Keratinocyte (primary cell): ENCODE data around the gene NTSR1. TPM values are rescaled to one million over a fixed set of nuclear protein-coding genes. Genes with fewer than 3 reads are reported as not detected.

Source experiments
- DNase-seq: peaks from one replicate; pipeline ENCODE4 v3.0.0-alpha.2; 2011; ENCODE audit warnings: low read depth, missing footprints, low spot score
- FAIRE-seq: peaks from 2 replicates; lab custom pipeline; 2011; peaks lifted over from hg19 to GRCh38; lab: Jason Lieb, UNC
- H2AFZ ChIP-seq: 2 replicates; pipeline ENCODE4 v1.6.0; 2012; ENCODE audit warnings: low read length, control low read depth, inconsistent platforms; ENCODE audit not compliant: control insufficient read depth
- H3K27ac ChIP-seq: 2 replicates; pipeline ENCODE4 v1.5.1; 2011; ENCODE audit warnings: low read length; ENCODE audit not compliant: control insufficient read depth, insufficient read depth
- H3K27me3 ChIP-seq: 3 replicates; pipeline ENCODE4 v1.6.0; 2011; ENCODE audit warnings: low read length; ENCODE audit not compliant: control insufficient read depth, insufficient read depth; ENCODE audit errors: extremely low read depth
- H3K36me3 ChIP-seq, 2 experiments: 2 replicates in 1 of 2; 3 replicates in 1 of 2; pipeline ENCODE4 v1.5.1; 2011; ENCODE audit warnings: low read length in 2 of 2, mild to moderate bottlenecking in 1 of 2; ENCODE audit not compliant: control insufficient read depth in 2 of 2, insufficient read depth in 2 of 2; ENCODE audit errors: extremely low read depth in 1 of 2
- H3K4me1 ChIP-seq: 3 replicates; pipeline ENCODE4 v1.5.1; 2011; ENCODE audit warnings: low read length; ENCODE audit not compliant: control insufficient read depth, insufficient read depth; ENCODE audit errors: extremely low read depth
- H3K4me2 ChIP-seq: 3 replicates; pipeline ENCODE4 v1.6.0; 2011; ENCODE audit warnings: low read depth, low read length; ENCODE audit not compliant: control insufficient read depth, insufficient read depth; ENCODE audit errors: extremely low read depth
- H3K4me3 ChIP-seq, 3 experiments: fragments of 200-600 bp in 1 of 3; sonication (generic) in 1 of 3; 2 replicates in 2 of 3; 3 replicates in 1 of 3; pipeline ENCODE4 v1.5.1; 2011 to 2016; ENCODE audit warnings: low read length in 3 of 3, mild to moderate bottlenecking in 3 of 3, control low read depth in 2 of 3, inconsistent platforms in 1 of 3, low read depth in 1 of 3, mixed read lengths in 1 of 3, mixed run types in 1 of 3, moderate library complexity in 1 of 3; ENCODE audit not compliant: control insufficient read depth in 2 of 3, insufficient read depth in 2 of 3; ENCODE audit errors: extremely low read depth in 1 of 3
- H3K79me2 ChIP-seq: 2 replicates; pipeline ENCODE4 v1.6.0; 2012; ENCODE audit warnings: low read length; ENCODE audit not compliant: control insufficient read depth, insufficient read depth
- H3K9ac ChIP-seq: 3 replicates; pipeline ENCODE4 v1.6.0; 2011; ENCODE audit warnings: low read length; ENCODE audit not compliant: control insufficient read depth, insufficient read depth; ENCODE audit errors: extremely low read depth
- H3K9me1 ChIP-seq: 3 replicates; pipeline ENCODE4 v1.6.0; 2011; ENCODE audit warnings: low read length; ENCODE audit not compliant: control insufficient read depth, insufficient read depth; ENCODE audit errors: extremely low read depth
- H3K9me3 ChIP-seq: 2 replicates; pipeline ENCODE4 v1.5.1; 2012; ENCODE audit warnings: low read depth, low read length; ENCODE audit not compliant: control insufficient read depth
- H4K20me1 ChIP-seq: 3 replicates; pipeline ENCODE4 v1.6.0; 2011; ENCODE audit warnings: low read length; ENCODE audit not compliant: control insufficient read depth, insufficient read depth; ENCODE audit errors: extremely low read depth
- CTCF ChIP-seq, 3 experiments: IDR thresholded peaks in 1 of 3; conservative IDR thresholded peaks in 1 of 3; optimal IDR thresholded peaks in 1 of 3; 2 replicates in 2 of 3; 3 replicates in 1 of 3; pipeline versions ENCODE3 to v1.5.1; 2011; ENCODE audit warnings: low read length in 3 of 3, mild to moderate bottlenecking in 3 of 3, moderate library complexity in 2 of 3, control low read depth in 1 of 3, inconsistent platforms in 1 of 3; ENCODE audit not compliant: insufficient read depth in 2 of 3; ENCODE audit errors: extremely low read depth in 1 of 3
- EZH2 ChIP-seq: IDR thresholded peaks from one replicate; pipeline ENCODE4 v1.6.1; 2012; ENCODE audit warnings: inconsistent platforms, mild to moderate bottlenecking, low read length, moderate library complexity
- dilution Hi-C: fragments of 300-500 bp; cut with MboI; formaldehyde crosslinking; loops from one replicate; pipeline ENCODE4 v1.7.0; 2020; ENCODE audit warnings: low sequenced_read_pairs; ENCODE audit not compliant: extremely low pct_ligation_motif_present
- polyA plus RNA-seq, 5 experiments: library from polyadenylated mRNA; depleted of rRNA in 3 of 5; stranded (reverse) in 3 of 5; stranded (forward) in 1 of 5; unstranded in 1 of 5; fragments of >200 nt; gene quantifications; 1 replicate in 1 of 5; 2 replicates in 3 of 5; 3 replicates in 1 of 5; pipeline versions ENCODE4 v1.2.1 to v1.2.3, GENCODE V29; 2011 to 2012; ENCODE audit warnings: missing spikeins in 2 of 5, low read depth in 1 of 5, low replicate concordance in 1 of 5

Gene NTSR1
- polyA plus RNA-seq, 1 donor (not counting 4 experiments of a cell fraction or from before 2014, with no cell fraction given) = 0.55 TPM

DNA sequence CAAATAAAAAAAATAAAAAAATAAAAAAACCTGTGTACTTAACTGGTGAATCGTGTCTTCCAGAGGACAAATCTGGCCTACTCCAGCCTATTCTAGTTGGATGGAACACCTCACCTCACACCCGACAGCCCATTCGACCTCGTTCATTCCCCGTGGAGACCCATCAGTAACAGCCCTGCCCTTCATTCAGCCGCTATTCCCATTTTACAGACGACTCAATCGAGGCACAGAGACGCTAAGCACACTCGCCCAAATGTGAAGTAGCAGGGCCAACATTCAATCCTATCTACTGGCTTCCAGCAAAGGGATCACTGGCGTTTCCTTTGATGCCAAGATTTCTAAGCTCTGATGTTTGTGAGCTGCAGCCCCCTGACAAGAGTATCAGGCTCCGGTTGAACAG lies 1.8 kb upstream of the NTSR1 start:
- Histone ChIP-seq H3K9ac (no peak overlapping the region), H3K27ac (no peak overlapping the region), H3K9me1 (no peaks in the 10 kb centered on the region), H3K79me2 (peaks cover 3% of the 10 kb centered on the region), H3K36me3 (no peaks in the 10 kb centered on the region), H3K9me3 (no peaks in the 10 kb centered on the region), H4K20me1 (no peaks in the 10 kb centered on the region), H3K4me3 (no peak overlapping the region), H2AFZ (no peak overlapping the region), H3K4me1 (peaks cover 59% of the 10 kb centered on the region), H3K27me3 (peaks cover 36% of the 10 kb centered on the region), H3K4me2 (no peak overlapping the region)
- FAIRE-seq (no peak), DNase-seq (no peak)
- no peak for TF ChIP-seq CTCF (optimal IDR thresholded peaks at IDR 0.05 in 1 of 3, IDR thresholded peaks at IDR 0.05 in 1 of 3, conservative IDR thresholded peaks at IDR 0.05 in 1 of 3; ENCODE audit: extremely low read depth in 1 of 3, insufficient read depth in 2 of 3, low read length in 3 of 3)
- dilution Hi-C loops = no loop called here

- no peak overlapping the region for H2AFZ ChIP-seq
- peaks cover 59% of the 10 kb centered on the region for H3K4me1 ChIP-seq
- H4K20me1 ChIP-seq = no peaks in the 10 kb centered on the region
- TF ChIP-seq CTCF (optimal IDR thresholded peaks at IDR 0.05 in 1 of 3, IDR thresholded peaks at IDR 0.05 in 1 of 3, conservative IDR thresholded peaks at IDR 0.05 in 1 of 3; ENCODE audit: extremely low read depth in 1 of 3, insufficient read depth in 2 of 3, low read length in 3 of 3) (no peak), EZH2 (no peak)
- no peak overlapping the region for H3K4me3 ChIP-seq
- H3K27ac ChIP-seq = no peak overlapping the region
- no peaks in the 10 kb centered on the region for H3K9me3 ChIP-seq
- DNase-seq (no peak), FAIRE-seq (no peak)
- H3K36me3 ChIP-seq = no peaks in the 10 kb centered on the region
- peaks cover 38% of the 10 kb centered on the region for H3K27me3 ChIP-seq
- no peaks in the 10 kb centered on the region for H3K9me1 ChIP-seq
- H3K79me2 ChIP-seq = peaks cover 3% of the 10 kb centered on the region
- no peak overlapping the region for H3K9ac ChIP-seq
- no peak overlapping the region for H3K4me2 ChIP-seq
- dilution Hi-C loops = no loop called here
Measured at GRCh38 chr20:62707276-62707920, 1.2 kb upstream of the NTSR1 start.
